KG1 (cell line): Measurements from ENCODE around the gene RIC3.
A peak's percentile ranks its signal among the peaks of the same experiment; 100 is the strongest.

Experiments
- DNase-seq: peaks from one replicate; lab custom pipeline; 2025; lab: John Stamatoyannopoulos, UW

RIC3 gene

GRCh38 chr11:8168485-8169257 lies at the start of gene RIC3:
Gene RIC3, minus strand, starts transcription at chr11:8169025. Its CDS starts 36 bp downstream, at chr11:8168989.
- DNase-seq: no peak

GRCh38 chr11:8218409-8218808 lies 49.6 kb upstream of the RIC3 start:
- DNase-seq: no peak

GRCh38 chr11:8217926-8218325 lies 49.1 kb upstream of the RIC3 start:
- DNase-seq: no peak

GRCh38 chr11:8217136-8217535 lies 48.3 kb upstream of the RIC3 start:
- DNase-seq: no peak

- no peak for DNase-seq
Measured at GRCh38 chr11:8213376-8213775, 44.6 kb upstream of the RIC3 start.

- no peak for DNase-seq
Measured at GRCh38 chr11:8209208-8209807, 40.5 kb upstream of the RIC3 start.

GRCh38 chr11:8207080-8208000 lies 38.5 kb upstream of the RIC3 start:
- no peak for DNase-seq

GRCh38 chr11:8206251-8207079 lies 37.6 kb upstream of the RIC3 start:
- DNase-seq: peak; percentile 58

- no peak for DNase-seq
Measured at GRCh38 chr11:8205566-8205965, 36.7 kb upstream of the RIC3 start.

- no peak for DNase-seq
Measured at GRCh38 chr11:8204596-8204995, 35.8 kb upstream of the RIC3 start.

- DNase-seq: no peak
Measured at GRCh38 chr11:8204025-8204424, 35.2 kb upstream of the RIC3 start.

GRCh38 chr11:8203414-8203715 lies 34.5 kb upstream of the RIC3 start:
- no peak for DNase-seq

GRCh38 chr11:8202516-8203413 lies 33.9 kb upstream of the RIC3 start:
- no peak for DNase-seq

GRCh38 chr11:8201644-8202365 lies 33.0 kb upstream of the RIC3 start:
- no peak for DNase-seq

GRCh38 chr11:8199676-8200075 lies 30.9 kb upstream of the RIC3 start:
- no peak for DNase-seq

- no peak for DNase-seq
Measured at GRCh38 chr11:8196749-8197148, 27.9 kb upstream of the RIC3 start.

- DNase-seq: no peak
Measured at GRCh38 chr11:8194956-8195355, 26.1 kb upstream of the RIC3 start.

- no peak for DNase-seq
Measured at GRCh38 chr11:8192896-8193209, 24.0 kb upstream of the RIC3 start.

- DNase-seq: peak; percentile 12
Measured at GRCh38 chr11:8192016-8192895, 23.4 kb upstream of the RIC3 start.
